Panc1 (cell line): ENCODE results near the gene ZNF507. TPM values are rescaled to one million over a fixed set of nuclear protein-coding genes. Genes with fewer than 3 reads are reported as not detected.

Experiments
- ATAC-seq: fragments of 200-7000 bp; cut with Tn5 transposase; 2 replicates; pipeline ENCODE4 v1.9.1; 2020; ENCODE audit warnings: mild to moderate bottlenecking, moderate library complexity
- BruUV-seq: library from RNA; stranded (reverse); fragments of 400-500 nt; replicated peaks from 2 replicates; lab custom pipeline; 2021; lab: Mats Ljungman, UMichigan
- CTCF ChIA-PET: fragments of 300-600 bp; sonication (Branson Sonifier 250); formaldehyde crosslinking; loops from one replicate; lab custom pipeline; 2022; ENCODE audit warnings: antibody characterized with exemption; lab: Charles Lee
- POLR2A ChIA-PET: fragments of 300-600 bp; sonication (Branson Sonifier 250); formaldehyde crosslinking; loops from one replicate; lab custom pipeline; 2022; ENCODE audit warnings: antibody characterized with exemption; lab: Charles Lee
- DNase-seq: peaks from one replicate; pipeline ENCODE4 v3.0.0-alpha.2; 2010; ENCODE audit warnings: low read depth, low spot score
- H3K27ac ChIP-seq: 2 replicates; pipeline ENCODE4 v1.5.1; 2011; ENCODE audit warnings: mild to moderate bottlenecking, low read length, inconsistent platforms
- H3K27me3 ChIP-seq: fragments of 200-500 bp; sonication (Bioruptor generic); 2 replicates; pipeline ENCODE4 v1.6.0; 2014; ENCODE audit warnings: low read length, inconsistent platforms; ENCODE audit not compliant: control insufficient read depth, insufficient read depth
- H3K36me3 ChIP-seq: fragments of 200-500 bp; sonication (Bioruptor generic); 2 replicates; pipeline ENCODE4 v1.5.1; 2014; ENCODE audit warnings: inconsistent platforms, mild to moderate bottlenecking, low read length, moderate library complexity; ENCODE audit not compliant: control insufficient read depth, insufficient read depth
- H3K4me1 ChIP-seq: 2 replicates; pipeline ENCODE4 v1.5.1; 2011; ENCODE audit warnings: inconsistent platforms, mild to moderate bottlenecking, low read length, moderate library complexity; ENCODE audit not compliant: control insufficient read depth, insufficient read depth
- H3K4me3 ChIP-seq, 2 experiments: 2 replicates each; pipeline ENCODE4 v1.5.1; 2011 to 2012; ENCODE audit warnings: low read depth in 2 of 2, low read length in 2 of 2, mild to moderate bottlenecking in 2 of 2, inconsistent platforms in 1 of 2, moderate library complexity in 1 of 2
- H3K9me3 ChIP-seq: fragments of 200-500 bp; sonication (Bioruptor generic); 2 replicates; pipeline ENCODE4 v1.5.1; 2014; ENCODE audit warnings: low read depth, mild to moderate bottlenecking, inconsistent platforms, low read length, moderate library complexity; ENCODE audit not compliant: control insufficient read depth, insufficient read depth
- CTCF ChIP-seq: fragments of 450-650 bp; IDR thresholded peaks from 2 replicates; pipeline ENCODE4 v1.5.1; 2017; ENCODE audit warnings: mild to moderate bottlenecking
- POLR2AphosphoS5 ChIP-seq: IDR thresholded peaks from 2 replicates; pipeline ENCODE4 v1.6.1; 2012; ENCODE audit warnings: mild to moderate bottlenecking, low read depth, low read length, moderate library complexity
- REST ChIP-seq, 2 experiments: IDR thresholded peaks; 2 replicates each; pipeline ENCODE4 v1.6.1; 2011 to 2012; ENCODE audit warnings: low read depth in 2 of 2, control low read depth in 1 of 2, low read length in 1 of 2, mild to moderate bottlenecking in 1 of 2, moderate library complexity in 1 of 2; ENCODE audit not compliant: insufficient read depth in 1 of 2
- SIN3A ChIP-seq: IDR thresholded peaks from 2 replicates; pipeline ENCODE4 v1.6.1; 2012; ENCODE audit warnings: low read depth, mild to moderate bottlenecking, low read length, moderate library complexity, borderline replicate concordance; ENCODE audit not compliant: insufficient read depth
- TCF7L2 ChIP-seq: IDR thresholded peaks from 2 replicates; pipeline ENCODE4 v1.6.1; 2011; ENCODE audit warnings: mild to moderate bottlenecking, low read depth, low read length, inconsistent platforms
- in situ Hi-C: cut with HindIII; loops from 2 replicates; pipeline ENCODE4 v1.10.0; 2016; ENCODE audit warnings: low sequenced_read_pairs, low pct_unique_long_range_greater_than_20kb
- intact Hi-C: fragments of 100-400 bp; cut with micrococcal nuclease; formaldehyde crosslinking; loops from one replicate; pipeline ENCODE4 v1.10.0; 2022; ENCODE audit not compliant: unreplicated experiment
- total RNA-seq: library from RNA; stranded (reverse); gene quantifications from one replicate; pipeline ENCODE4 v1.2.1, GENCODE V29; 2021; ENCODE audit not compliant: unreplicated experiment

ZNF507 gene
- total RNA-seq, 1 experiment from 2014 or later, result 28.3 TPM

- ATAC-seq, result no peak
- in situ Hi-C loops, result no loop called here
- BruUV-seq, result no TSS peak
- Histone ChIP-seq H3K36me3 (no peaks in the 10 kb centered on the region), H3K27ac (no peak overlapping the region), H3K9me3 (peaks cover 9% of the 10 kb centered on the region; the same call in 1 of the 2 replicates), H3K4me1 (no peaks in the 10 kb centered on the region), H3K4me3 (no peak overlapping the region), H3K27me3 (no peaks in the 10 kb centered on the region)
- TF ChIP-seq SIN3A (no peak), CTCF (no peak), TCF7L2 (no peak), REST (IDR thresholded peaks at IDR 0.05; ENCODE audit: insufficient read depth in 1 of 2, low read depth in 2 of 2, low read length in 1 of 2) (no peak), POLR2AphosphoS5 (no peak)
- ChIA-PET POLR2A (no interaction called here), CTCF (no interaction called here)
- DNase-seq, result no peak
- intact Hi-C loops, result no loop called here
These were observed 42.6 kb upstream of the ZNF507 start for GRCh38 chr19:32302778-32303177.

GRCh38 chr19:32303193-32303592 is 42.2 kb upstream of the ZNF507 start:
- Histone ChIP-seq H3K4me1 (no peaks in the 10 kb centered on the region), H3K4me3 (no peak overlapping the region), H3K9me3 (peaks cover 9% of the 10 kb centered on the region; the same call in 1 of the 2 replicates), H3K36me3 (no peaks in the 10 kb centered on the region), H3K27me3 (no peaks in the 10 kb centered on the region), H3K27ac (no peak overlapping the region)
- CTCF ChIA-PET, result no interaction called here
- TF ChIP-seq REST (IDR thresholded peaks at IDR 0.05; ENCODE audit: insufficient read depth in 1 of 2, low read depth in 2 of 2, low read length in 1 of 2) (no peak), CTCF (no peak), TCF7L2 (no peak), SIN3A (no peak), POLR2AphosphoS5 (no peak)
- POLR2A ChIA-PET, result no interaction called here
- no TSS peak for BruUV-seq
- in situ Hi-C loops (no loop called here), intact Hi-C loops (no loop called here)
- ATAC-seq (no peak), DNase-seq (no peak)
